ENCODE results near the gene GNG7.
A peak's percentile ranks its signal among the peaks of the same experiment; 100 is the strongest.
"Not testable (repeated sequence)": the region's sequence is repeated elsewhere in the genome, so short reads cannot be mapped to it uniquely, and the experiment has no call there.

Gene GNG7

DNA sequence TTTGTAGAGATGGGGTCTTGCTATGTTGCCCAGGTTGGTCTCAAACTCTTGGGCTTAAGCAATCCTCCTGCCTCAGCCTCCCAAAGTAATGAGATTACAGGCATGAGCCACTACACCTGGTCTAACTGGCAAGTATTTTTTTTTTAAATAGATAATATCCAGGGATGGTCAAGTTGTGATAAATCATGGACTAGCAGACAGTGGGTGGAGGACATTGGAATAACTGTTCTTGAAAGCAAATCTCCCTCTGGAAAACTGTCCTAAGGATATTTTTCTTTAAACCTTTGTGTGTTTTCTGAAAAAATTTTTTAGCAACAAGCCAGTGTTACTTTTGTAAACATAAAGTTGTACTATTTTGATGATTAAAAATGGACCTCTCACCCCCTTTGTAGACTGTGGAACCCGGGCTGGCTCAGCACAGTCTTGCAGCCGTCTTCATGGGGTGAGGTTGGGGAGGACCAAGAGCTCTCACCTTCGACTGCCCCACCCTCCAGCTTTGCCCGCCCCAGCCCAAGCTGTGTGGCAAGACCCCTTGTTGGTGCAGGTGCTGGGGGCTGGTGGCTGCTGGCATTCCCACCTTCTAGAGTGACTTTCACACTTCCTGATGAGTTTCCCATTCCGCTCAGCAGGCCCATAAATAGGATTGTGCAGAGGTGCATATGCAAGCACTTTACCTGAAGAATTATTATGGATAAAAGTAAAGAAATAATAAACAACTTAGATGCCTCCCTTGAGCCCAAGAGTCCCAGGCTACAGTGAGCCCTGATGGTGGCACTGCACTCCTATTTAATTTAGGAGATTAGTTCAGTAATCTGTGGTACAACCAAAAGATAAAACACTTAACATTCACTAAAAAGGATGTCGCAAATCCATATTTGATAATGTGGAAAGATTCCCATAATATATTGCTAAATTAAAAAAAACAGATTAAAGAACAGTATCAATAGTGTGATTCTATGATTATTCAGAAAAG, 119.2 kb downstream of the GNG7 start:
- H3K27ac ChIP-seq: no peak overlapping the region
- TF ChIP-seq, protein P1, sequence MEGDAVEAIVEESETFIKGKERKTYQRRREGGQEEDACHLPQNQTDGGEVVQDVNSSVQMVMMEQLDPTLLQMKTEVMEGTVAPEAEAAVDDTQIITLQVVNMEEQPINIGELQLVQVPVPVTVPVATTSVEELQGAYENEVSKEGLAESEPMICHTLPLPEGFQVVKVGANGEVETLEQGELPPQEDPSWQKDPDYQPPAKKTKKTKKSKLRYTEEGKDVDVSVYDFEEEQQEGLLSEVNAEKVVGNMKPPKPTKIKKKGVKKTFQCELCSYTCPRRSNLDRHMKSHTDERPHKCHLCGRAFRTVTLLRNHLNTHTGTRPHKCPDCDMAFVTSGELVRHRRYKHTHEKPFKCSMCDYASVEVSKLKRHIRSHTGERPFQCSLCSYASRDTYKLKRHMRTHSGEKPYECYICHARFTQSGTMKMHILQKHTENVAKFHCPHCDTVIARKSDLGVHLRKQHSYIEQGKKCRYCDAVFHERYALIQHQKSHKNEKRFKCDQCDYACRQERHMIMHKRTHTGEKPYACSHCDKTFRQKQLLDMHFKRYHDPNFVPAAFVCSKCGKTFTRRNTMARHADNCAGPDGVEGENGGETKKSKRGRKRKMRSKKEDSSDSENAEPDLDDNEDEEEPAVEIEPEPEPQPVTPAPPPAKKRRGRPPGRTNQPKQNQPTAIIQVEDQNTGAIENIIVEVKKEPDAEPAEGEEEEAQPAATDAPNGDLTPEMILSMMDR (conservative IDR thresholded peaks at IDR 0.05): no peak

DNA sequence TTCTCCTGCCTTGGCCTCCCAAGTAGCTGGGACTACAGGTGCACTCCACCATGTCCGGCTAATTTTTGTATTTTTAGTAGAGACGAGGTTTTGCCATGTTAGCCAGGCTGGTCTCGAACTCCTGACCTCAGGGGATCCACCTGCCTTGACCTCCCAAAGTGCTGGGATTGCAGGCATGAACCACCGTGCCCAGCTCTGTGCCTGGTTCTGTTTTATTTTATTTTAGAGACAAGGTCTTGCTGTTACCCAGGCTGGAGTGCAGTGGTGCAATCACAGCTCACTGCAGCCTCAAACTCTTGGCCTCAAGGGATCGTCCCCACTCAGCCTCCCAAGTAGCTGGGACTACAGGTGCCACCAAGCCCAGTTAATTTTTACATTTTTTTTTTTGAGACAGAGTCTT, 122.1 kb downstream of the GNG7 start:
- not testable (repeated sequence) for H3K27ac ChIP-seq

DNA sequence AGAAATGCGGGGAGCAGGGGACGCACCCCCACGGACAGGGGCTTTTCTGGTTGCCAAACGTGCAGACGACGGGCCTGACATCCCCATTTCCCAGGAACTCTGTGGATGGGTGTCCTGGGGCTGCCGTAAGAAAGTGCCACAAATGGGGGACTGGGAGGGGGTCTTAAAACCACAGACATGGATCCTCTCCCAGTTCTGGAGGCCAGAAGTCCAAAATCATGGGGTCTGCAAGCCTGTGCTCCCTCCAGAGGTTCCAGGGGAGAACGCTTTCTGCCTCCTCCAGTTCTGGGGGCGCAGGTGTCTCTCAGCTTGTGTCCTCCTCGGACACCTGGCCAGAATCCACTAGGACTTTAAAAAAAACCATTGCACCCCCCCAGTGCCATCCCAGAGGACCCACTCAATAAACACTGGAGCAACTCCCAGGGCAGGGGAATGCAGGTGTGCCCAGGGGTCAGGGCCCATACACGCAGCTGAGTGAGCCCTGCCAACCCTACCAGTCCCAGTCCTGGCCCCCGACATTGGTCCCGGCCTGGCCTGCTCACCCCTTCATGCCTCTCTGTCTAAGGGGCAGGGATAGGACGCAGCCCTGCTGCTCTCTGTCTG, 122.7 kb downstream of the GNG7 start:
- TF ChIP-seq, protein P1 (conservative IDR thresholded peaks at IDR 0.05): no peak; the same call in none of the 2 replicates
- peak overlapping the region; percentile 84 for H3K27ac ChIP-seq

DNA sequence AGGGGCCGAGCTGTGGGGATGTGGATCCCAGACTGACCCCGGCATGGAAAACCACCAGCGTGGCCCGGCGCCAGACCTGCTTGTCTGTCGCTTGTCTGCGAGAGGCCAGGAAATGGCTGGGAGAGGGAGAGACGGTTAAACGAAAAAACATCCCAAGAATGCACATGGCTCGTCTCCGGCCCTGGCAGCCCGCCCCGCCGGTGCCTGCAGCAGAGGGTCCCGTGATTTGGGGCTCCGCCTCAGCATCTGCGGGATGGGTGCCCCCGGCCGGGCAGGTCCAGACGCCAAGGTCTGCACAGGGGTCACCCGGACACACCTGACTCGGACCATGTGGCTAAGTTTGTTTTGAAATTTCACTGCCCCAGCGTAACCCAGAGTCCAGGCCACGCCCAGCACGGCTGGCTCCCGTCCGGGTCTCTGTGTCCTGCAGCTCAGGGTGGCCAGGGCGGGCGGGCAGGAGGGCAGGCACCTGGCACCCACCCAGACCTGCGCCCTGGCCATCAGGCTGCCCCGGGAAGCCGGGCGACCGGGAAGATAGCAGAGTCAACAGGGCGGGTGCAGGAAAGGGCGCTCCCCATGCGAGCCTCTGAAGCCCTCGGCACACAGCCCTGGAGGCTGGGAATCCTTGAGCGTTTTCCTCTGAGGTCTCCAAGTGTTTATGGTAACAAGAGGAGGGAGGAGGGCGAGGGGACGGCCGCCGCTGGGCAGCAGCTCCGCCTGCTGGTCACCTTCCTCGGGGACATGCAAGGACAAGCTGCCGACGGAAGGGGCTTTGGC, 123.4 kb downstream of the GNG7 start:
- peak overlapping the region; percentile 84 for H3K27ac ChIP-seq

DNA sequence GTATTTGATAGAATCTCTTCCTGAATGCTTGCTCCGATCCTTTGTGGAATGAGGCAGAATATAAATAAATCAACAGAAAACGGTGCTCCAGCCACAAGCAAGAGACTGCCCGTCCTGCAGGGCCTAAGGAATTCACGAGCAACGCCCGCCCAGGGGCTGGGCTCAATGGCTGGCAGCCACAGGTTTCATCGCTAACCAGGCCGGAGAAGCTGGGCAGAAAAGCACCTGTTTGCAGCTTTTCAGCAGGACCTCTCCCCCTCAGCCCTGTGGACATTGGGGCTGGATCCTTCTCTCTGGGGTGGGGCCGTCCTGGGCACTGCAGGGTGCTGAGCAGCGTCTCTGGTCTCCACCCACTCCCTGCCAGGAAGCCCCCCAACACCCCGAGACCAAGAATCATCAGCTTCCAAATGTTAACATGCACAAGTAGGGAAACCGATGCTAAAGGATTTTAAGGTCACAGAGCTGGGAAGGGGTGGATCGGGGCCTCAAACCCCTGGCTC, 124.1 kb downstream of the GNG7 start:
- peak overlapping the region; percentile 84 for H3K27ac ChIP-seq
- TF ChIP-seq, protein P1 (conservative IDR thresholded peaks at IDR 0.05): no peak

More for the DNA sequence above, 123.4 kb downstream of the GNG7 start:
- TF ChIP-seq, protein P1 (conservative IDR thresholded peaks at IDR 0.05): peak; percentile 95

DNA sequence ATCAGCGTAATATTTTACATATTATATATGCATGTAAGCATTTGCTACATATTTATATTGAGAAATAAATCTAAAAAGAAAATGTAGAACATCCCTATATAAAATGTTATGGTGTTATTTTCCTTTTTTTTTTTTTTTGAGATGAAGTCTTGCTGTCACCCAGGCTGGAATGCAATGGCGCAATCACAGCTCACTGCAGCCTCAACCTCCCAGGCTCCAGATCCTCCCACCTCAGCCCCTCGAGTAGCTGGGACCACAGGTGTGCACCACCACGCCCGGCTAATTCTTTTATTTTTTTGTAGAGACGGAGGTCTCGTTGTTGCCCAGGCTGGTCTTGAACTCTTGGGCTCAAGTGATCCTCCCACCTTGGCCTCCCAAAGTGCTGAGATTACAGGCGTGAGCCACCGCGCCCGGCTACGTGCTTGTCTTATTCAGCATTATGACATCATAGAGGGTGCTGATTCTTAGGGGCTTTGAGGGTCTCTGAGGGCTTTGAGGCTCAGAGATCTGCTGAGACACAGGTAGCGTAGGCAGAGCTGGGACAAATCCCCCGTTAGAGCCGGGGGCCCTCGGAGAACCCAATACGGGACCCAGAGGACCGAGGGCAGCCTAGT, 124.7 kb downstream of the GNG7 start:
- TF ChIP-seq, protein P1 (conservative IDR thresholded peaks at IDR 0.05): no peak
- H3K27ac ChIP-seq: peak overlapping the region; percentile 84

DNA sequence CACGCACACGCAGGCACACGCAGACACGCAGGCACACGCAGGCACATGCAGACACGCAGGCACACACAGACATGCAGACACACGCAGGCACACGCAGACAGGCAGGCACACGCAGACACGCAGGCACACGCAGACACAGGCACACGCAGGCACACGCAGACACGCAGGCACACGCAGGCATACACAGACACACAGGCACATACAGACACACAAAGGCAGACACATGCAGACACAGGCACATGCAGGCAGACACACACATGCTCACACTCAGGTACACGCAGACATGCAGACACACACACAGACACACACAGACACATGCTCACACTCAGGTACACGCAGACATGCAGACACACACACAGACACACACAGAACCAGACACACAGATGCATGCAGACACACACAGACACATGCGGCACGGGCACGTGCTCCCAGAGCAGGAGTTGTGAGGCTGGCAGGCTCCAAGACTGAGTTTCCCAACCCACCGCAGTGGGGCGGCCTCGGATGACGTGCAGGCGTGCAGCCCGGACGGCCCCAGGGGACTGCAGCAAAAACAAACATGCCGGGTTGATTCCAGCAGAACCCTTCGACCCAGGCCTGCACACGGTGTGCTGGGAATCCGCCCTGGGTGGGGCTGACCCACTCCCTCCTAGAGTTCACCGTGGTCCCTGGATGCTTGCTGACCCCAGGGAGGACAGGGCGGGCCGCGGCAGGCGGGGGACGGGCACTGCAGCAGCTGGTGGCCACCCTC, 126.6 kb downstream of the GNG7 start:
- TF ChIP-seq, protein P1 (conservative IDR thresholded peaks at IDR 0.05): no peak
- peak overlapping the region; percentile 18; the same call in 1 of the 2 replicates for H3K27ac ChIP-seq
